Measurements from ENCODE around the gene CCDC136.

DNA sequence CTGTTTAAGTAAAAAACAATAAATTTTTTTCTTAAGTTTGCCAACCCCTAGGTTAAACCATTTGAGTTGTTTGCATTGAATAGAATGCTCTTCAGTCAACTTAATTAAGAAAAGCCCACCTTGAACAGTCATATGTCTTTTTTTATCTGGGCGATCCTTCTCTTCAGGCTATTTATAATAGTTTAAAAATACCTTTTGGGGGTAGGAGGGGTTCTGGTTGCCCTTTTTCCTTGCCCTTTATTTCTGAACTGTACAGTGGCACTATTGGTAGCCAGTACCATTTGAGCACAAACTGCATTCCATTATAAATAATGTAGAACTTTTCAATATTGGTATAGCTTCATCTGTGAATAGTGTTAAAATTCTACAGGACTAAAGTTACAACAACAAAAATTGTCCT lies 39.5 kb upstream of the CCDC136 start:
- TF ChIP-seq CTCF (IDR thresholded peaks at IDR 0.05; ENCODE audit: low read length) (no peak), EZH2 (IDR thresholded peaks at IDR 0.05; ENCODE audit: borderline replicate concordance, low read length) (no peak)

All from OCI-LY1 (cell line).